Right lobe of liver (tissue), 6 donors: ENCODE data around the gene MEIS2. TPM values are rescaled to one million over a fixed set of nuclear protein-coding genes. Genes with fewer than 3 reads are reported as not detected.

ENCODE experiments used
- ATAC-seq, 4 donors: fragments of 200-7000 bp; cut with Tn5 transposase; one replicate each; pipeline ENCODE4 v1.9.1; 2020; ENCODE audit warnings: mild to moderate bottlenecking in 4 of 4, moderate library complexity in 4 of 4
- DNase-seq, 3 donors: peaks; one replicate each; pipeline ENCODE4 v3.0.0-alpha.2; 2020
- H3K27ac ChIP-seq, 3 donors: fragments of 200-600 bp; one replicate each; pipeline ENCODE4 v1.8.0; 2022
- H3K27me3 ChIP-seq, 2 donors: fragments of 200-600 bp; one replicate each; pipeline ENCODE4 v1.8.0; 2022
- H3K36me3 ChIP-seq, 4 donors: fragments of 200-600 bp; sonication (generic) in 1 of 4; one replicate each; pipeline versions ENCODE4 v1.5.1 to v1.8.0; 2017 to 2022; ENCODE audit warnings: control low read depth in 1 of 4
- H3K4me1 ChIP-seq, 4 donors: fragments of 200-600 bp; sonication (generic) in 1 of 4; one replicate each; pipeline versions ENCODE4 v1.5.1 to v1.8.0; 2017 to 2022; ENCODE audit warnings: control low read depth in 1 of 4
- H3K4me3 ChIP-seq, 3 donors: fragments of 200-600 bp; one replicate each; pipeline ENCODE4 v1.8.0; 2022
- H3K9me3 ChIP-seq, 4 donors: fragments of 200-600 bp; sonication (generic) in 1 of 4; one replicate each; pipeline versions ENCODE4 v1.5.1 to v1.8.0; 2017 to 2022; ENCODE audit warnings: control low read depth in 1 of 4
- CTCF ChIP-seq, 4 donors: fragments of 200-600 bp in 3 of 4; fragments of 450-650 bp in 1 of 4; IDR thresholded peaks; one replicate each; pipeline versions ENCODE4 v1.5.1 to v1.8.0; 2016 to 2022; ENCODE audit warnings: antibody characterized with exemption in 4 of 4, mild to moderate bottlenecking in 2 of 4
- POLR2A ChIP-seq: fragments of 450-650 bp; IDR thresholded peaks from one replicate; pipeline ENCODE4 v1.6.1; 2017; ENCODE audit warnings: antibody characterized with exemption, mild to moderate bottlenecking
- WGBS: methylation state at CpG from one replicate; pipeline ENCODE4 v1.1.6; 2018; ENCODE audit warnings: low coverage, low lambda C conversion rate; ENCODE audit not compliant: insufficient coverage; ENCODE audit errors: missing lambda C conversion rate; 5-methylcytosine and 5-hydroxymethylcytosine counted together
- intact Hi-C, 2 donors: fragments of 100-400 bp; cut with DNase I; formaldehyde crosslinking; loops; one replicate each; pipeline versions ENCODE4 v1.11.2 to v1.14.1; 2022
- total RNA-seq, 6 experiments: library from RNA; depleted of rRNA in 2 of 6; stranded (reverse); fragments of >200 nt in 2 of 6; fragmentation: NEBNext Ultra II Directional in 3 of 6; extraction: Animal tissue kit (Norgen Biotek cat#: 25700) in 3 of 6; gene quantifications; one replicate each; pipeline versions ENCODE4 v1.1.0 to v1.2.4, GENCODE V29; 2016 to 2023
- donor health status: DM: no; HTN: yes; CAD: no.
- donor health status: DM: no; HTN: no; CAD: no.
- donor health status: DM: no; HTN: no; CAD: no.
- donor health status: DM: no; HTN: yes; CAD: no.
- donor health status: DM: no; HTN: yes; CAD: no.

MEIS2 gene
- total RNA-seq, 6 experiments from 2014 or later: 6.1 to 18.0 (median 7.9) TPM

- no peaks in the 10 kb centered on the region for H3K36me3 ChIP-seq
- H3K27me3 ChIP-seq: no peaks in the 10 kb centered on the region
- H3K4me3 ChIP-seq: no peak overlapping the region
- intact Hi-C loops: no loop called here
- H3K9me3 ChIP-seq: no peaks in the 10 kb centered on the region
- H3K4me1 ChIP-seq: peaks cover 0 to 16% (median 0%) of the 10 kb centered on the region in 4 donors
- ATAC-seq (no peak), DNase-seq (no peak)
- no peak for TF ChIP-seq CTCF (IDR thresholded peaks at IDR 0.05)
- H3K27ac ChIP-seq: no peak overlapping the region
These were observed 135.7 kb downstream of the MEIS2 start for GRCh38 chr15:36964626-36965025.

- H3K4me1 ChIP-seq: peaks cover 0 to 16% (median 0%) of the 10 kb centered on the region in 4 donors
- no peak overlapping the region for H3K4me3 ChIP-seq
- 100% methylated on average over 1 of the region's 1 CpG for WGBS
- TF ChIP-seq POLR2A (no peak), CTCF (IDR thresholded peaks at IDR 0.05) (no peak)
- DNase-seq (no peak), ATAC-seq (no peak)
- no peaks in the 10 kb centered on the region for H3K27me3 ChIP-seq
- H3K36me3 ChIP-seq: no peaks in the 10 kb centered on the region
- H3K9me3 ChIP-seq: no peaks in the 10 kb centered on the region
- intact Hi-C loops: no loop called here
- no peak overlapping the region for H3K27ac ChIP-seq
These were observed 138.4 kb downstream of the MEIS2 start for GRCh38 chr15:36961956-36962355.

DNA sequence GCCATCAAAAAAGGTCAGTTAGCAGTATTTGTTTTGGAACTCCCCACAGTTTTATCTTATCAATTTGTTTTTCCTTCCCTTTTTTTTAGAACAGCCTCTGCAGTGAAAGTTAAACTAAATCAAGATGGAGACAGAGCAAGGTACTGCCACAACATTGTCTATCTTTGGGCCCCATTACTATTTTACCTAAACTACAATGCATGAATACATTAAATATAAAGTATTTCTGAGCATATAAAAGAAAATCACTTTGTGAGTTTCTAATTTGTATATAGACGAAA is 139.5 kb downstream of the MEIS2 start:
- 100% methylated on average over 1 of the region's 1 CpG for WGBS
- Histone ChIP-seq H3K4me3 (no peak overlapping the region), H3K27ac (no peak overlapping the region), H3K36me3 (no peaks in the 10 kb centered on the region), H3K27me3 (no peaks in the 10 kb centered on the region), H3K9me3 (no peaks in the 10 kb centered on the region), H3K4me1 (peaks cover 0 to 11% (median 0%) of the 10 kb centered on the region in 4 donors)
- intact Hi-C loops: no loop called here
- TF ChIP-seq POLR2A (no peak), CTCF (IDR thresholded peaks at IDR 0.05) (no peak)
- DNase-seq (no peak), ATAC-seq (peak in 2 of 4 donors; percentile 28 to 37)

DNA sequence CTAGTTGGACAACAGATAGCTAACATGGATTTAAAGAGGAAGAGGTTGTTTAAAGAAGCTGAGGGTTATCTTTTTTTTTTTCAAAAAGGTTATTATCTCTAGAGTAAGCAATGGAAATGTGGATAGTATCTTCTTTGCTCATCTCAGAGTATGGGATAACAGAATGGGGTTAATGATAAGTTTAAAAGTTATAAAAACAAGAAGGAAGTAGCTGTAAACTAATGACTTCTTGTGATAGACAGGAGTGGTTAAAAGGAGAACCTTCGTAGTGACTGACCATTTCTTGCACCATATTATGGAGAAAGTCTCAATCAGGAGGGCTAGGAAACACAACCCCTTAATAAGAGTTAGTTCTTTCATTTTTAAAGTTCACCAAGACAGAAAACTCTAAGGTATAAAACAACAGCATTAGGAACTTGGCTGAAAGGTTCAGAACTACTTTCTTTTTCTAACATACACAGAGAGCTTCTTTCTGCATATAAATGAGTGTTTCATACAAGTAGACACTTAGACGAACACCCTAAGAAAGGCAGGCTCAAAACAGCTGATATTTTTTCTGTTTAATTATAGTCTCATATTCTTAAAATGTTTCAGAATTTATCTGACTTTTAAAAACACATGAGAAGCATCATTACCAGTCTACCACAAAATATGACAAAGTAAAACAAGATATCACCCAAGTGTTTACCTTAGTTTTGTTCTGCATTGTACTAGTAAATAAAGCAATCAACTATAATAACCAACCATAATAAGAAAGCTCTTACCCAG is 140.0 kb downstream of the MEIS2 start:
- DNase-seq (no peak), ATAC-seq (no peak)
- Histone ChIP-seq H3K4me1 (peaks cover 0 to 9% (median 0%) of the 10 kb centered on the region in 4 donors), H3K9me3 (no peaks in the 10 kb centered on the region), H3K27ac (no peak overlapping the region), H3K4me3 (no peak overlapping the region), H3K27me3 (no peaks in the 10 kb centered on the region), H3K36me3 (no peaks in the 10 kb centered on the region)
- intact Hi-C loops: no loop called here
- TF ChIP-seq POLR2A (no peak), CTCF (IDR thresholded peaks at IDR 0.05) (no peak)
- WGBS: 23% methylated on average over 2 of the region's 2 CpGs

GRCh38 chr15:36959746-36960145 is 140.6 kb downstream of the MEIS2 start:
- H3K27me3 ChIP-seq: no peaks in the 10 kb centered on the region
- intact Hi-C loops: no loop called here

More at GRCh38 chr15:36959746-36960145, 140.6 kb downstream of the MEIS2 start:
- TF ChIP-seq CTCF (IDR thresholded peaks at IDR 0.05) (no peak), POLR2A (no peak)
- Histone ChIP-seq H3K4me3 (no peak overlapping the region), H3K9me3 (no peaks in the 10 kb centered on the region), H3K4me1 (peaks cover 0 to 9% (median 0%) of the 10 kb centered on the region in 4 donors), H3K27ac (no peak overlapping the region), H3K36me3 (no peaks in the 10 kb centered on the region)
- DNase-seq (no peak), ATAC-seq (no peak)
